Nephron (organoid): ENCODE results near the gene TMEM256.
A peak's percentile ranks its signal among the peaks of the same experiment; 100 is the strongest.

ENCODE experiments used
- H3K27ac Mint-ChIP-seq, 3 experiments: 2 replicates each; pipeline ENCODE4 v1.8.0; 2020; ENCODE audit warnings: mixed read lengths in 3 of 3, mild to moderate bottlenecking in 2 of 3, moderate library complexity in 1 of 3
- H3K27me3 Mint-ChIP-seq: 2 replicates; pipeline ENCODE4 v1.8.0; 2021; ENCODE audit warnings: low read depth, mild to moderate bottlenecking, moderate library complexity, mixed read lengths
- H3K36me3 Mint-ChIP-seq: 2 replicates; pipeline ENCODE4 v1.8.0; 2020; ENCODE audit warnings: low read depth, mixed read lengths
- H3K4me1 Mint-ChIP-seq: 2 replicates; pipeline ENCODE4 v1.8.0; 2020; ENCODE audit warnings: mixed read lengths
- H3K4me3 Mint-ChIP-seq, 3 experiments: 2 replicates each; pipeline ENCODE4 v1.8.0; 2020; ENCODE audit warnings: mild to moderate bottlenecking in 3 of 3, mixed read lengths in 3 of 3, moderate library complexity in 2 of 3
- H3K9me3 Mint-ChIP-seq: 2 replicates; pipeline ENCODE4 v1.8.0; 2020; ENCODE audit warnings: mixed read lengths
- CTCF ChIP-seq, 3 experiments: fragments of 200-600 bp; sonication (generic); IDR thresholded peaks; one replicate each; pipeline ENCODE4 v1.5.0; 2021; ENCODE audit warnings: antibody characterized with exemption in 3 of 3; ENCODE audit not compliant: unreplicated experiment in 3 of 3

The TMEM256 gene

GRCh38 chr17:7409716-7410115, 5.8 kb upstream of the TMEM256 start:
- Mint-ChIP-seq H3K9me3 (no peaks in the 10 kb centered on the region), H3K36me3 (peaks cover 28% of the 10 kb centered on the region), H3K4me3 (peak overlapping the region; percentile 26 to 78 (median 52)), H3K27me3 (peaks cover 6% of the 10 kb centered on the region), H3K4me1 (peaks cover 14% of the 10 kb centered on the region), H3K27ac (no peak overlapping the region)
- TF ChIP-seq CTCF (IDR thresholded peaks at IDR 0.05; ENCODE audit: unreplicated experiment in 3 of 3), result no peak

GRCh38 chr17:7408863-7409262, 5.0 kb upstream of the TMEM256 start:
- Mint-ChIP-seq H3K36me3 (peaks cover 28% of the 10 kb centered on the region), H3K4me3 (peak overlapping the region; percentile 26 to 78 (median 52)), H3K9me3 (no peaks in the 10 kb centered on the region), H3K4me1 (peaks cover 14% of the 10 kb centered on the region), H3K27me3 (peaks cover 6% of the 10 kb centered on the region), H3K27ac (no peak overlapping the region)
- TF ChIP-seq CTCF (IDR thresholded peaks at IDR 0.05; ENCODE audit: unreplicated experiment in 3 of 3), result no peak

- Mint-ChIP-seq H3K9me3 (no peaks in the 10 kb centered on the region), H3K36me3 (peaks cover 28% of the 10 kb centered on the region), H3K4me1 (peaks cover 14% of the 10 kb centered on the region), H3K27me3 (peaks cover 6% of the 10 kb centered on the region), H3K27ac (no peak overlapping the region), H3K4me3 (no peak overlapping the region)
- TF ChIP-seq CTCF (IDR thresholded peaks at IDR 0.05; ENCODE audit: unreplicated experiment in 3 of 3), result no peak
Observed at GRCh38 chr17:7408252-7408727, 4.4 kb upstream of the TMEM256 start.

GRCh38 chr17:7407485-7408251, 3.8 kb upstream of the TMEM256 start, which contains the start of gene NLGN2:
NLGN2 (plus strand) TSS chr17:7407845; CDS start chr17:7408256, 411 bp downstream.
- Mint-ChIP-seq H3K4me3 (peak within 1 kb of the TSS; percentile 66 to 69 (median 68)), H3K36me3 (peaks cover 23% of the 10 kb centered on the region), H3K4me1 (peaks cover 19% of the 10 kb centered on the region)

GRCh38 chr17:7407082-7407481, 3.2 kb upstream of the TMEM256 start:
- Mint-ChIP-seq H3K27me3 (peaks cover 6% of the 10 kb centered on the region), H3K36me3 (peaks cover 21% of the 10 kb centered on the region), H3K4me1 (peaks cover 19% of the 10 kb centered on the region), H3K27ac (no peak overlapping the region), H3K4me3 (peak overlapping the region; percentile 66 to 69 (median 68)), H3K9me3 (no peaks in the 10 kb centered on the region)
- TF ChIP-seq CTCF (IDR thresholded peaks at IDR 0.05; ENCODE audit: unreplicated experiment in 3 of 3), result no peak

More at GRCh38 chr17:7407485-7408251, 3.8 kb upstream of the TMEM256 start, which contains the start of gene NLGN2:
- Mint-ChIP-seq H3K9me3 (no peaks in the 10 kb centered on the region), H3K27me3 (peaks cover 6% of the 10 kb centered on the region), H3K27ac (no peak within 1 kb of the TSS)
- TF ChIP-seq CTCF (IDR thresholded peaks at IDR 0.05; ENCODE audit: unreplicated experiment in 3 of 3), result no peak
